ENCODE results near the gene SCGB2A2. TPM values are rescaled to one million over a fixed set of nuclear protein-coding genes. Genes with fewer than 3 reads are reported as not detected.

The SCGB2A2 gene
- total RNA-seq, 2 experiments from 2014 or later, result not detected

DNA sequence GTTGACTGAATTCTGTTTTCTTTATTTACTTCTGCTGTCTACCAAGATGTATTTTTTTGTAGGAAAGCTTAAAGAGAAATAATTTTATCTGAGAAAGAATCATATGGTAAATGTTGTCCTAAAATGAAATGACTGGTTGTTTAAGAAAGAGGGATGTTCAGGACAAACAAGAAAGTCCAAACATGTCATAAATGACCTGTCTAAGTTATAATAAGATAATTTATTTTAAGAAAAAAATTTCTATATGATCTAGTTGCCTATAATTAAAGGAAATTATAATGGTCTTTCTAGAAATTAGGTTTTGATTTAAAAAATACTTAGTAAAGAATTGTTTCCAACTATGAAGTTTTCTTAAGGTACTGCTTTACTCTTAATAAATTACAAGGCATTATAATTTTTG is 10.5 kb downstream of the SCGB2A2 start:
- DNase-seq (no peak), ATAC-seq (no peak)
- ChIA-PET CTCF (no interaction called here), POLR2A (no interaction called here)
- Mint-ChIP-seq H3K4me3 (no peak overlapping the region), H3K36me3 (ENCODE audit: low read depth) (no peaks in the 10 kb centered on the region), H3K4me1 (ENCODE audit: low read depth) (no peaks in the 10 kb centered on the region), H3K9me3 (peaks cover 2% of the 10 kb centered on the region), H3K27me3 (peaks cover 4% of the 10 kb centered on the region), H3K27ac (no peak overlapping the region)
- intact Hi-C loops (cut with micrococcal nuclease), result no loop called here
- TF ChIP-seq, protein P1, sequence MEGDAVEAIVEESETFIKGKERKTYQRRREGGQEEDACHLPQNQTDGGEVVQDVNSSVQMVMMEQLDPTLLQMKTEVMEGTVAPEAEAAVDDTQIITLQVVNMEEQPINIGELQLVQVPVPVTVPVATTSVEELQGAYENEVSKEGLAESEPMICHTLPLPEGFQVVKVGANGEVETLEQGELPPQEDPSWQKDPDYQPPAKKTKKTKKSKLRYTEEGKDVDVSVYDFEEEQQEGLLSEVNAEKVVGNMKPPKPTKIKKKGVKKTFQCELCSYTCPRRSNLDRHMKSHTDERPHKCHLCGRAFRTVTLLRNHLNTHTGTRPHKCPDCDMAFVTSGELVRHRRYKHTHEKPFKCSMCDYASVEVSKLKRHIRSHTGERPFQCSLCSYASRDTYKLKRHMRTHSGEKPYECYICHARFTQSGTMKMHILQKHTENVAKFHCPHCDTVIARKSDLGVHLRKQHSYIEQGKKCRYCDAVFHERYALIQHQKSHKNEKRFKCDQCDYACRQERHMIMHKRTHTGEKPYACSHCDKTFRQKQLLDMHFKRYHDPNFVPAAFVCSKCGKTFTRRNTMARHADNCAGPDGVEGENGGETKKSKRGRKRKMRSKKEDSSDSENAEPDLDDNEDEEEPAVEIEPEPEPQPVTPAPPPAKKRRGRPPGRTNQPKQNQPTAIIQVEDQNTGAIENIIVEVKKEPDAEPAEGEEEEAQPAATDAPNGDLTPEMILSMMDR (IDR thresholded peaks at IDR 0.05), result no peak

DNA sequence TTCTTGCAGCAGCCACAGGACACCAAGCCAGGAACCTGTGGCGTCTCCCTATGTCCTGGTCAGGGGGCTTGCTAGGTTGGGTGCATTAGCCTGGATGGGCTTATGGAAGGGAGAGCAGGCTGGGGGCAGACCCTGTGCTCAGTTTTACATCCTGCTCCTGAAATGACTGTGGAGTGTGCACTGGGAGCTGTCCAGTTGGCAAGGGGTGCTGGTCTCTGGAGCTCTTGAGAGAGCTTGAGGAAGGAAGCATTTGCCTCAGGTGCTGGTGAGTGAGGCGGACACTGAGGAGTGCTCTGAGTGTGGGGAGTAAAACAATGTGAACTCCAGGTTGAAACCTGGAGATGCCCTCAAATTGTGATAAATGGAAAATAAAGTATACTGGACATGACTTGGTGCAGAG is 25.5 kb downstream of the SCGB2A2 start:
- H3K27ac Mint-ChIP-seq, result no peak overlapping the region
- peak; percentile 37 for DNase-seq
- no peaks in the 10 kb centered on the region for H3K36me3 Mint-ChIP-seq (ENCODE audit: low read depth)

DNA sequence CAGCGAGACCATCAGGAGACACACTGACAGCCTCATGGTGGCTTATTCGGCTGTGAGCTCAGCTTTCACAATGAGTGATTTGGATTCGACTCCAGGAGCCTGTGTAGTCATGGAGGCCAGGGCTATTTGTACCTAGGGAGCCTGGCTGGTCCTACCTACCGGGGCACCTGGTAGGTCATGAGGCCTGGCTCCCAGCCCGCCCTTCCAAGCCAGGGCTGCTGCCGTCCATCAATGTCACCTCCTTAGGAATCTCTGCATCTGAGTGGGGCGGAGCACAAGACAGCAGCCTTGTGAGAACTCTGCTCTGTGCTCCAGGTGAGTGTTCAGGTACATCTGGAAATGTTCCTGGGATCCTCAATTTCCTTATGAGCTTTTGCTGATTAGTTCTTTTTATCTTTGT is 29.0 kb downstream of the SCGB2A2 start, which contains the start of gene SCGB1D4:
SCGB1D4 (minus strand) TSS at position 101 of the 400 bp plus-strand sequence; CDS start at position 36, 65 bp downstream.
- TF ChIP-seq, protein P1 (IDR thresholded peaks at IDR 0.05), result no peak
- intact Hi-C loops (cut with micrococcal nuclease), result no loop called here
- peaks cover 17% of the 10 kb centered on the region for H3K27me3 Mint-ChIP-seq
- no peaks in the 10 kb centered on the region for H3K4me1 Mint-ChIP-seq (ENCODE audit: low read depth)
- H3K36me3 Mint-ChIP-seq (ENCODE audit: low read depth), result no peaks in the 10 kb centered on the region
- H3K9me3 Mint-ChIP-seq, result no peaks in the 10 kb centered on the region
- H3K27ac Mint-ChIP-seq, result no peak within 1 kb of the TSS
- ATAC-seq (no peak), DNase-seq (no peak)
- POLR2A ChIA-PET, result interaction anchor here (1.2 kb wide), 1 partner anchor 12 kb away, joined by 4 read pairs; no protein-coding TSS in a partner anchor
- CTCF ChIA-PET, result interaction anchor here (1.0 to 3.9 kb wide), 3 partner anchors 12 to 33 kb away, joined by 3 to 25 read pairs (median 4); no protein-coding TSS in a partner anchor
- no peak within 1 kb of the TSS for H3K4me3 Mint-ChIP-seq

More for the DNA sequence above, 25.5 kb downstream of the SCGB2A2 start:
- ChIA-PET POLR2A (no interaction called here), CTCF (no interaction called here)
- no peak overlapping the region for H3K4me3 Mint-ChIP-seq
- H3K9me3 Mint-ChIP-seq, result no peaks in the 10 kb centered on the region
- H3K27me3 Mint-ChIP-seq, result peaks cover 14% of the 10 kb centered on the region
- peak; percentile 53 for ATAC-seq
- H3K4me1 Mint-ChIP-seq (ENCODE audit: low read depth), result no peaks in the 10 kb centered on the region
- intact Hi-C loops (cut with micrococcal nuclease), result no loop called here
- TF ChIP-seq, protein P1 (IDR thresholded peaks at IDR 0.05), result no peak

DNA sequence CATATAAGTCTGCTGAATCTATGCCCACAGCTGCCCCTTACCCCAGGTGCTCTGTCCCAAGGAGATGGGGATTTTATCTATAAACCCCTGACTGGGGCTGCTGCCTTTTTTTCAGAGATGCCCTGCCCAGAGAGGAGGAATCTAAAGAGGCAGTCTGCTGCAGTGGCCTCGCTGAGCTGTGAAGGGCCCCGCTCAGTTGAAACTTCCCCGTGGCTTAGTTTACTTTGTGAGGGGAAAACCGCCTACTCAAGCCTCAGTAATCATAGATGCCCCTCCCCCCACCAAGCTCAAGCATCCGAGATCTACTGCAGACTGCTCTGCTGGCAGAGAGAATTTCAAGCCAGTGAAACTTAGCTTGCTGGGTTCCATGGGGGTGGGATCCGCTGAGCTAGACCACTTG is 36.3 kb downstream of the SCGB2A2 start:
- H3K36me3 Mint-ChIP-seq (ENCODE audit: low read depth), result no peaks in the 10 kb centered on the region
- POLR2A ChIA-PET, result interaction anchor here (0.6 kb wide), 1 partner anchor 24 kb away, joined by 4 read pairs; no protein-coding TSS in a partner anchor

DNA sequence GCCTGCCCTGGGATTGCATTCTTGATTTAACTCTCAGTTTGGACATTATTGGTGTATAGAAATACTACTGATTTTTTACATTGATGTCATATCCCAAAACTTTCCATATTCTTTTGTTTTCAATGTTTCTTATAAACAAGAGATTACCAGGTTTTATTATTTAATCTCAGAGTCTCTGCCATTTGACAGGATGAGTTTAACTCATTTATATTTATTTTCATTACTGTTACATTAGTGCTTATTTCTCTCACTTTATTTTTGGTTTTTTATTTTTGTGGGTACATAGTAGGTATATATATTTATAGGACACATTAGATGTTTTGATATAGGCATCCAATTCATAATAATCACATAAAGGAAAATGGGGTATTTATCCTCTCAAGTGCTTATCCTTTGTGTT is 38.0 kb downstream of the SCGB2A2 start:
- H3K4me3 Mint-ChIP-seq, result no peak overlapping the region
- DNase-seq (no peak), ATAC-seq (no peak)
- H3K36me3 Mint-ChIP-seq (ENCODE audit: low read depth), result no peaks in the 10 kb centered on the region
- TF ChIP-seq, protein P1 (IDR thresholded peaks at IDR 0.05), result no peak
- ChIA-PET POLR2A (no interaction called here), CTCF (no interaction called here)
- peaks cover 2% of the 10 kb centered on the region for H3K9me3 Mint-ChIP-seq
- peaks cover 9% of the 10 kb centered on the region for H3K4me1 Mint-ChIP-seq (ENCODE audit: low read depth)
- intact Hi-C loops (cut with micrococcal nuclease), result no loop called here
- no peak overlapping the region for H3K27ac Mint-ChIP-seq
- peaks cover 36% of the 10 kb centered on the region for H3K27me3 Mint-ChIP-seq

More for the DNA sequence above, 36.3 kb downstream of the SCGB2A2 start:
- DNase-seq, result no peak
- TF ChIP-seq, protein P1 (IDR thresholded peaks at IDR 0.05), result no peak
- CTCF ChIA-PET, result no interaction called here
- peaks cover 35% of the 10 kb centered on the region for H3K27me3 Mint-ChIP-seq
- no peak overlapping the region for H3K4me3 Mint-ChIP-seq
- no peak overlapping the region for H3K27ac Mint-ChIP-seq
- peaks cover 3% of the 10 kb centered on the region for H3K4me1 Mint-ChIP-seq (ENCODE audit: low read depth)
- no peak for ATAC-seq
- intact Hi-C loops (cut with micrococcal nuclease), result no loop called here
- peaks cover 2% of the 10 kb centered on the region for H3K9me3 Mint-ChIP-seq

Data from activated CD8-positive, alpha-beta T cell treated with anti-CD3 and anti-CD28 coated beads for 36 hours (primary cell).